Measurements from ENCODE around the gene ZNF823.

DNA sequence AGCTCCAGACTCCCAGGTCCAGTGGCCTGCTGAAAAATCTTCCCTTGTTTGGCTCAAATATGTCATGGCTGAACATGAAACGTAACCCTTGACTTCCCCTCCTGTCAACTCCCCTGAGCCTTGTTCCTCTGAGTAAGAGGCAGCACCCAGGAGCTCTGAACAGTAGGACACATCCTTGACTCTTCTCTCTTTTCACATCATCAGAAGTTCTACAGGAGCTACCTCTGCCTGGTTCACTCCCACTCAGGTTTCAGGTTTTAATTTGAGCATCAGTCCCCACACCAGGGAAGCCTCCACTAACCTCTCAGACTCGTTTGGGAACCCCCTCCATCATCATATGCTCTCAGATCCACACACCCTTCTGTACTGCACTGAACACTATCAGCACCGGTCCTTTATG, 30.3 kb downstream of the ZNF823 start:
- TF ChIP-seq RFX5 (IDR thresholded peaks at IDR 0.05; ENCODE audit: low read length) (no peak), SIN3A (IDR thresholded peaks at IDR 0.05; ENCODE audit: borderline replicate concordance, low read depth, low read length) (no peak), RAD21 (IDR thresholded peaks at IDR 0.05; ENCODE audit: low read length) (no peak), FOXM1 (IDR thresholded peaks at IDR 0.05; ENCODE audit: low read depth) (no peak), RCOR1 (IDR thresholded peaks at IDR 0.05; ENCODE audit: low read length) (no peak), ELF1 (IDR thresholded peaks at IDR 0.05) (no peak), POLR2AphosphoS5 (IDR thresholded peaks at IDR 0.05; ENCODE audit: low read depth, low read length) (no peak)
- TF ChIP-seq, protein P1, sequence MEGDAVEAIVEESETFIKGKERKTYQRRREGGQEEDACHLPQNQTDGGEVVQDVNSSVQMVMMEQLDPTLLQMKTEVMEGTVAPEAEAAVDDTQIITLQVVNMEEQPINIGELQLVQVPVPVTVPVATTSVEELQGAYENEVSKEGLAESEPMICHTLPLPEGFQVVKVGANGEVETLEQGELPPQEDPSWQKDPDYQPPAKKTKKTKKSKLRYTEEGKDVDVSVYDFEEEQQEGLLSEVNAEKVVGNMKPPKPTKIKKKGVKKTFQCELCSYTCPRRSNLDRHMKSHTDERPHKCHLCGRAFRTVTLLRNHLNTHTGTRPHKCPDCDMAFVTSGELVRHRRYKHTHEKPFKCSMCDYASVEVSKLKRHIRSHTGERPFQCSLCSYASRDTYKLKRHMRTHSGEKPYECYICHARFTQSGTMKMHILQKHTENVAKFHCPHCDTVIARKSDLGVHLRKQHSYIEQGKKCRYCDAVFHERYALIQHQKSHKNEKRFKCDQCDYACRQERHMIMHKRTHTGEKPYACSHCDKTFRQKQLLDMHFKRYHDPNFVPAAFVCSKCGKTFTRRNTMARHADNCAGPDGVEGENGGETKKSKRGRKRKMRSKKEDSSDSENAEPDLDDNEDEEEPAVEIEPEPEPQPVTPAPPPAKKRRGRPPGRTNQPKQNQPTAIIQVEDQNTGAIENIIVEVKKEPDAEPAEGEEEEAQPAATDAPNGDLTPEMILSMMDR (IDR thresholded peaks at IDR 0.05): no peak
- TF ChIP-seq, protein P2, sequence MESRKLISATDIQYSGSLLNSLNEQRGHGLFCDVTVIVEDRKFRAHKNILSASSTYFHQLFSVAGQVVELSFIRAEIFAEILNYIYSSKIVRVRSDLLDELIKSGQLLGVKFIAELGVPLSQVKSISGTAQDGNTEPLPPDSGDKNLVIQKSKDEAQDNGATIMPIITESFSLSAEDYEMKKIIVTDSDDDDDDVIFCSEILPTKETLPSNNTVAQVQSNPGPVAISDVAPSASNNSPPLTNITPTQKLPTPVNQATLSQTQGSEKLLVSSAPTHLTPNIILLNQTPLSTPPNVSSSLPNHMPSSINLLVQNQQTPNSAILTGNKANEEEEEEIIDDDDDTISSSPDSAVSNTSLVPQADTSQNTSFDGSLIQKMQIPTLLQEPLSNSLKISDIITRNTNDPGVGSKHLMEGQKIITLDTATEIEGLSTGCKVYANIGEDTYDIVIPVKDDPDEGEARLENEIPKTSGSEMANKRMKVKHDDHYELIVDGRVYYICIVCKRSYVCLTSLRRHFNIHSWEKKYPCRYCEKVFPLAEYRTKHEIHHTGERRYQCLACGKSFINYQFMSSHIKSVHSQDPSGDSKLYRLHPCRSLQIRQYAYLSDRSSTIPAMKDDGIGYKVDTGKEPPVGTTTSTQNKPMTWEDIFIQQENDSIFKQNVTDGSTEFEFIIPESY (IDR thresholded peaks at IDR 0.05; ENCODE audit: borderline replicate concordance, low read depth): no peak
